GM19324 (cell line): ENCODE data around the gene PDGFRB.

Experiments used
- ATAC-seq: cut with Tn5 transposase; IDR thresholded peaks from one replicate; pipeline ENCODE4 v1.9.1; 2021; ENCODE audit warnings: mild to moderate bottlenecking, moderate library complexity; ENCODE audit not compliant: unreplicated experiment, low FRiP score

PDGFRB gene

DNA sequence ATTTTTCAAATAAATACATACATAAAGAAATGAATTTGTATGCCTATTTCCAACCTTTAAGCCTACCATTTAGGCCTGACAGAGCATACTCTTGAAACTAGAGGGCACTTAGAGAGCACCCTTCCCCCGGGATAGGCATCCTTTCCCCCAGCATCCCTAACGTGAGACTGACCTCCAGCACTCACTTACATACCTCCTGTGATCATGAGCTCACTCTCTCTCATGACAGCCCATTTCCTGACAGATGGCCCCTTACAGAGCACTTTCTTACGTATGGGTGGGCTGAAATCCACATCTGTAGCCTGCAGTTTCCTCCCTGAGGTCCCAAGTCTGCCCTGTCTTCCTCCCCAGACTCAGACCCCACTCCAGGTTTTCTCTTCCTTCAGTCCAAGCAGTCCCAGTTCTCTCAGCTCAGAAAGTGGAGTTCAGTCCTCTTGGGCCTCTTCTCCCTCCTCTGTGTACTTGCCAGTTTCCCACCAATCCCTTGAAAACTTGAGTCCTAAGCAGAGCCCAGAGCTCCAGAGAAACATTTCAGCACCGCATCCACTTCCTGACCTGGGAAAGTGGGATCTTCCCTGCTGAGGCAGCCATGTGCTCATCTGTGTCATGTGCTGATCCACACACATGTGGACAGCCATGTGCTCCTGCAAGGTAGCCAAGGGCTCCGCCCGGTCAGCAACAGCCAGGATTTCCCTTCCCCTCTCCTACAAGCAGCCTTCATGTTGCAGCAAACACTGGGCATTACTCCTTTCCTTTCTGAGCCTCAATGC, 8.8 kb upstream of the PDGFRB start:
- ATAC-seq: no peak

DNA sequence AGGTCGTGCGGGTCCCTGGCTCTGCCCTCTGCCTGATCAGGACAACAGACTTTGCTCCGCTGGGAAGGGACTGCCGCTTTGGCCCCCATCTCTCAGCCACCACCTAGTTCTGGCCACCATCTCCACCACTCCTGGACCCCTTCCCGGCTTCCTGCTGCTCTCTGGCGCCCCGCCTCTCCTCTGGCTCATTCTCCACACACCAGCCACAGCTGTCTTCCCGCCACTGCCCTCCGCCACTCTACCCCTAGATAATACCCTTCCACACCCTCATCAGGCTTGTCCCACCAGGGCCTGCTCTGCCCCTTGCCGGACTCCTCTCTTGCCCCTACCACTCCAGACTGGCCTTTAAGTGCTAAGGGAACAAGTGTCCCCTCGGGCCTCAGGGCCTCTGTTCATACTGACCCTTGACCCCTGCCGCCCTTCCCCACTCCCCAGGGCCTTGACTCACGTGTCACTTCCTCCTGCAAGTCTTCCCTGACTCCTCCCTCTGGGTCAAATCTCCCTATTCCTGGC, 8.0 kb upstream of the PDGFRB start:
- ATAC-seq: no peak

DNA sequence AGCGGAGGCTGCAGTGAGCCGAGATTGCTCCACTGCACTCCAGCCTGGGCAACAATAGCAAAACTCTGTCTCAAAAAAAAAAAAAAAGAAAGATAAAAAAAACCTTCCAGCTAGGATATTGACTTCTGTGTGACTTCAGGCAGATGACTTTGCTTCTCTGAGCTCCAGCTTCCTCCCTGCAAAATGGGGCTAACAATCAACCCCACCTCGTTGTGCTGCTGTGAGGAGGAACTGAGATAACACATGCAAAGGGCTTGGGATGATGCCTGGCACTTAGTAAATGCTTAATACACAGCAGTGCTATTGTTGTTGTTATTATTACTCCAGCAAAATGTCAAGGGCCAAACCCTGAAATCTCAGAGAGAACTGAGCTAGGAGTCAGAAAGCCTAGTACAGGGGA, 7.4 kb upstream of the PDGFRB start:
- no peak for ATAC-seq

DNA sequence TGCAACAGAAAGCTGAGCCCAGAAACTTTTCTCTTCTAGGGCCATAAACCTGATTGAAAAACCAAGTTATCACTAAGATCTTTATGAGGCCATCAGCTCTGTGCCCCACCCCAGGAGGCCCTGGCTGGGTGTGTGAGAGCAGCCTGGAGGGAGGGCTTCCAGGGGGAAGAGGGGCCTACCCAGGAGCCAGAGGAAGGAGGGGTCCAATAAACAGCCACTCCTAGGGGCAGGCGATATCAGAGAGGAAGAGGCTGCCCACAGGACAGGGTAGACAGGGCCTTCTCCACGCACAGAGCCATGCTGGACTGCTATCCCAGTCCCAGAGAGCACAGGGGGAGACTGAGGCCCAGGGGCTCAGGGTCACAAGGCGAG, 6.5 kb upstream of the PDGFRB start:
- ATAC-seq: no peak

DNA sequence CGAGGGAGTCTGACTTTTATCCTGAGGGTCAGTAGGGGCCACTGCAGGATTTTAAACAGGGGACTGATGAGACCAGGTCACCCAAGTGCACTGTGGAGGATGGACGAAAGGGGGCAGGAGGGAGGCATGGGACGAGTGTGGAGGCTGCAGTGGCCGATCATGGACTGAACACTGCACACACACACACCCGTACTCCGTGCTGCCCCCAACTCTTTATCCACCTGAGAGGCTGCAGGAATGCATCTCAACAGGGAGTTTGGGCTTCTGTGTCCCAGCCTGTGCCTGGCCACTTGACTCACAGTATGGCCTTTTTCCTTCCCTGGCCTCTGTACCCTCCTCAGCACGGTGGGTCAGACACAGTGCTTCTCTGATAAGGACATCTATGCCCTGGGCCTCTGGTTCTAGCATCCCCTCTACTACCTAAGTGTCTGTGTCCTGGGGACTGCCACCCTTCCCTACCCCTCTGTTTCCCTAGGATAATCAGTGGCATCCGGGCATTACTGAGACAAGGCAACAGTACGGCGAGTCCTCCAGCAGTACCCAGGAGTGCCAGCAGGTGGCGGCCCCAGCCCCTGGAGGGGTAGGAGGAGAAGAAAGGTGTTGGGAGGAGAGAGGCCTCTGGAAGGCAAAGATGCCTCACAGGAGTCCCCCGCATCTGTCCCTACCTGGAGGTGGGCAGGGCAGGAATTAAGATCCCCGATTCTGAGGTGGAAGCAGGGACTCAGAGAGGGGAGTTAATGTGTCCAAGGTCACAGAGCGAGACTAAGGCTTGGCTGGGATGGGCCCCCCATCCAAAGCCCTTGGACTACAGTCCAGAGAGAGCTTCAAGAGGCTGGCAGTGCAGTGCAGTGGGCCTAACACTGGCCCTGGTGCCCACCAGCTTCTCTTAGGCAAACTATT, 5.8 kb upstream of the PDGFRB start:
- ATAC-seq: peak; percentile 59

DNA sequence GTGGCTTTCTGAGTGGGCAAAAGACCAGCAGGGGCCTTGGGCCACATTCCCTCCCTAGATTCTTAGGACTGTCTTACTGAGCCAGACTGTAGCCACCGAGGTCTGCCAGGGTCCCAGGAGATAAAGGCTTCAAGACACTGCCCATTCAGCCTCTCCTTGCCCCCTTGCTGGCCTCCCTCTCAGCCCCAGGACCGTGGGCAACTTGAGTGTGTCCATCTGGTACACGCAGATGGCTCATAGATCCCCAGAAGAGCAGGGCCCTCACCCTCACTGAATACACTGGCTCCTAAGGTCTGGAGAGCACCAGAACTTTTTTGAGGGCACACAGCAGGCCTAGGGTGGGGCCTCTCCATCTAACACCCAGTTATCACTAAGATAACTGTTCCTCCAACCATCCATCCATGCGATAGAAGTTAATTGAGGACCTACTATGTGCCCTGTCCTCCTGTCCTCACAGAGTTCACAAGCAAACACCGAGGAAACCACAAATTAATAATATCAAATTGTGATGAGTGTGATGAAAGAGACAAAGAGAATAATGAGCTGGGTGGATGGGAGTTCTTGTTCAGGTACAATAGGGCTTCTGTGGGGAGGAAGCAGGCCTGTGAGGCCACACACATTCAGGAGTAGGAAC, 4.9 kb upstream of the PDGFRB start:
- no peak for ATAC-seq

DNA sequence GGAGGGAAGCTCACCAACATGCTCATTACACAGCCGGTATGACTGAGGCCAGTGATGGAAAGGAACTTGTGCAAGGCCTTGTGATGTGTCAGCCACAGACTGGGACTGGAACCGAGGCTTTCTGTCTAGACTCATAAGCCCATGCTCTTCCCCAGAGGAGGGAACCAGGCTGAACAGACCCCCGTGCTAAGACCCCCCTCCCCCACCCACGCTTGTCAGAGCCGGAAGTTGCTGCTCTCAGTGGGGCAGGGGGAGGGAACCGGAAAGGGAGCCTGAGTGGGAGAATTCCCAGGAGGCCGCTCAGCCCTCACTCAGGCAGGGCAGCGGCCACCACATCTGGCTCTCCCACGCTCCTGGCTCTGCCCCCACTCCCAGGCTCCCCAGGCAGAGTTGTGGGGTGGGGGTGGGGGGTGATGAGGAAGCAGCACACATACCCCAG, 4.1 kb upstream of the PDGFRB start:
- no peak for ATAC-seq

DNA sequence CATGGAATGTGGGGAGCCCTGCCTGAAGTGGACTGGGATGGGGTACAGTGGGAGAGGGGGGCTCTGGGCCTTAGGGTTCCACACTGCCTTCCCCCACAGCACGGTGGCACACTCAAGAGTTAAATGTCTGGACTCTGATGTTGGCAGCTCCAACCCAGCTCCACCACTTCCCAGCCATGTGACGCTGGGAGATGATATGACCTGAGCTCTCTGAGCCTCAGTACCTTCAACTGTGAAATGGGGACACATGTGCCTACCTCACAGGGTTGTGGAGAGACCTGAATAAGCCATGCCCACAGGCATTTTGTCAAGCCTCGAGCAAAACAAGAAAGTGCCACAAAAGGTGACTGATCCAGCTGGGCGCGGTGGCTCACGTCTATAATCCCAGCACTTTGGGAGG, 3.4 kb upstream of the PDGFRB start:
- no peak for ATAC-seq

DNA sequence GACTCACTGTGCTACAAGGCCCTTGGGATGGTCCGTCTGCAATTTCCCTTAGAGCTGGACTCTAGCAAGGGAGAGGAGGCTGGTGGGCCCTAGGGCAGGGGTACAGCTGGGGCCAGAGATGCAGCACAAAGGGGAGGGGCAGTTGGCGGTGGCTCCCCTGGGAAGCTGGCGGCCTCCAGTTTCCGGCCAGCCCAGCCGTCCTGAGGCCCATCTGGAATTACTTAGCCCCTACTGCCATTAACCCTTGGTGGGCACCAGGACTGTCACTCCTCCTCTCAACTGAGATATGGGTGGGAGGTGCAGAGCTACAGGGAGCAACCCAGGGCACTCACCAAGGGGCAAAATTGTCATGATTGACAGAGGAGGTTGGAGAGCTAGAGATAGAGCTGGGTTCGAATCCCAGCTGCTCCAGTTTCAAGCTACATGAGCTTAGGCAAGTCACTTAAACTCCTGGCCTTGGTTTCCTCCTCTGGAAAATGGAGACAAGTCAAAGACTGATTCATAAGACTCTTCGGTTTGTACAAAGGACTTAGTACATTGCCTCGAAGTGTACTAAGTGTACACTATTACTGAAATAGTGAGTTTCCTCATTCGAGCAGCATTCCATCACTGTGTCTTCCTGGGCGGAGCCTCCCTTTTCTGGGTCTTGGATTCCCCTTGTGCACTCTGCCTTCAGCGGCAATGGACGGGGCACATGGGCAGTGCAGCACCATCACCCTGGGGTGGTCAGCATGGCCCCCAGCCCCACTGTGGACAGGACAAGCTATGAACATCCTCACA, 2.7 kb upstream of the PDGFRB start:
- ATAC-seq: no peak

DNA sequence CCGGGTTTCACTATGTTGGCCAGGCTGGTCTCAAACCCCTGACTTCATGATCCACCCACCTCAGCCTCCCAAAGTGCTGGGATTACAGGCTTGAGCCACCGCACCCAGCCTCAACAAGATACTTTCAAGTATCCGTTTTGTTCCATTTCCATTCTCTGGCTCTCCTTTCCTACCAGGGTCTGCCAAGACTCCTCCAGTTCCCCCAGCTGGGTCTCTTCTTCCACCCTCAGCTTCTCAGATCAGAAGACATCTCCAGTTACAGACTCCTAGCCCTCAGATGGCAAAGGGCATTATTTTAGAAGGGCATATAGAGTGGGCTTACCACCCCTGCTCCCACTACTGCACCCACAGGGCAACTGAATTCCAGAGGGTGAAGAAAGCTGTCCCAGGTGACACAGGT, 1.5 kb upstream of the PDGFRB start:
- ATAC-seq: no peak

DNA sequence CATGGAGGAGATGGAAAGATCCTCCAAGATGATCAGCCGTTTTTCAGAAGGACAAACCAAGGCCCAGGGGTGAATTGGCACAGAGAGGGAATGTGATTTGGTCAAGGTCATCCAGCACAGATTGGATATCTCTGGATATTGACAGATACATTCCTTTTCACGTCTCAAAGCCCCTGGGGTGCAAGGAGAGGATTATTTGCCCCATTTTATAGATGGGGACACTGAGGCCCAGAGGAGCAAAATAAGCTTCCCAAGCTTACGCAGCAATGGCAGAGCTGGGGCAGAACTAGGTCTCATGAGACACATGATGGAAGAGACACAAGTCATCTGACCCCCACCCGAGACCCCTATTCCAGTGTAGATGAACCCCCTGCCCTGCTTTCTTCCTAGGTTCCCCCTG, 895 bp upstream of the PDGFRB start:
- no peak for ATAC-seq

DNA sequence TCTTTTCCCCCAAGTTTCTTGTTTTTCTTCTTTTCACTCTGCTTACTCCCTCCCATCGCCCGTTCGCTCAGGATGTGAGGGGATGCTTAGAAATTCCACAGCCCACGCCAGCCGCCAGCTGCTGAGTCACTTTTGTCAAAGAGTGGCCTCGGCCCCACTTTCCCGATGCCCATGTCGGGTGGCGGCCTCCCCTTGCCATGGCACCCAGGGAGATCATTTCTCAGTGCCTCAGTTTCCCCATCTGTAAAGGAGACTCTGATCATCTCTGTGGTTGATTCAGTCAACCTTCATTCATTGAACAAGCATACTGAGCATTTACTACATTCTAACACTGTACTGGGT, 353 bp upstream of the PDGFRB start:
- ATAC-seq: no peak

DNA sequence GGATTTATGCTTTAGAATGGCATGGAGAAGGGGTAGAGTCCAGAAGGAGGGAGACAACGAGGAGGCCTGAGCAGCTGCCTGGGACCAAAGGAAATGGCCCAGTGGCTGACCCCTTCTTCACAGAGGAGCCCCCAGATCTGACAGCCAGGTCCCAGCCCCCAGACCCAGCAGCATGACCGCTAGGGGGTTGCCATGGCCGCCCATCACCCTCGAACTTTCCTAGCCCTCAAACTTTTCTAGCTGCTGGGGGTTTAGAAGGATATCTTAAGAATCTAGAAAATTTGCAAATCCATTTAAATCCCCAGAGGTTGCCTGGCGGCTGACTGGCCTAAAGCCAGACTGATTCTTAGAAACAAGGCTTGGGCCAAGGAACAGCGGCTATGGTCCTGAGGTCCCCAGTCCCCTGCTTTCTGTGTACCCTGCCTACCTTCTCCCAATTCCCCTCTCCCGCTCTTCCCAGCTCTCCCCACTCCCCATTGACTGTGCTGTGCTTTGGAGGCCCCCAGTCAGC, 972 bp downstream of the PDGFRB start:
- no peak for ATAC-seq

DNA sequence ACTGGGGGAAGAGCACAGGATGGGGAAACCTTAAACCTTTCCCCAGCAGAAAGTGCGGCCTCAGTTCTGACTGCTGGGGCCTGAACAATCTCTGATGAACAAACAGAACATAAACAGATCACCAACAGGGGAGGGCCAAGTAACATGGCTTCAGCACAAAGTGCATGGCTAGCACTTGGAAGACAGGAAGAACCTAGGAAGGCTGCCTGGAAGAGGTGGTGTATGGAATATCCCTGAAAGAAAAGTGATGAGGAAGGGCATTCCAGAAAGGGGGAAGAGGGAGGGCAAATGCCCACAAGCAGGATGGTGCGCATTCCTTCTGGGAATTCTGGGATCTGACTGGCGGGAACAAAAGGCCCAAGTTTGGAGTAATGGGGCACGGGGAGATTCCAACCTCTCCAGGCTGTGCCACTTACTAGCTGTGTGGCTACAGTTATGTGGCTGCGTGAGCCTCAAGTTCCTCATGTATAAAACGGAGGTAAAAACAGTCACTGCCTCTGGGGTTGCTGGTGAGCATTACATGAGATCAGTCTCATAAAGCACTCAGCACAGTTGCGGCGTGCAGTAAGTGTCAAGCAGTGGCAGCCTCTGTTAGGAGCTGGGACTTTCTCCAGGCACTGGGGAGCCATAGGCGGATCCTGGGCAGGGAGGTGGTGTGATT, 1.6 kb downstream of the PDGFRB start:
- ATAC-seq: no peak

DNA sequence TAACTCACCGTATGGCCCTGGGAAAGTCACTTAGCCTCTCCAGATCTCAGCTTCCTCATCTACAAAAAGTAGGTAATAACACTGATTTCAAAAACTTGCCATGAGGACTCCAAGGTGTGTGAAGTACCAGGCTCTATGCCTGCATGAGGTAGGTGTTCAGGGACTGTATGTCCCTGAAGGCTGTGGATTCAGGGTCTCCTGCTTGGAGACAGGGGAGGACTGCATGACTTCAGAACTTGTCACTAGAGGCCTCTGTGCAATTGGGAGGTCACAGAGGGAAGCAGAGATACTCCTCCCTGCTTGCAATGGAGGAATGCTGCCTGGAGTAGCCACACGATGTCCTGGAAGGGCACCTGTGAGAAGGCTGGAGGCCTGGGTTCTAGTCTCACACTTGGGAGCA, 2.2 kb downstream of the PDGFRB start:
- ATAC-seq: no peak

DNA sequence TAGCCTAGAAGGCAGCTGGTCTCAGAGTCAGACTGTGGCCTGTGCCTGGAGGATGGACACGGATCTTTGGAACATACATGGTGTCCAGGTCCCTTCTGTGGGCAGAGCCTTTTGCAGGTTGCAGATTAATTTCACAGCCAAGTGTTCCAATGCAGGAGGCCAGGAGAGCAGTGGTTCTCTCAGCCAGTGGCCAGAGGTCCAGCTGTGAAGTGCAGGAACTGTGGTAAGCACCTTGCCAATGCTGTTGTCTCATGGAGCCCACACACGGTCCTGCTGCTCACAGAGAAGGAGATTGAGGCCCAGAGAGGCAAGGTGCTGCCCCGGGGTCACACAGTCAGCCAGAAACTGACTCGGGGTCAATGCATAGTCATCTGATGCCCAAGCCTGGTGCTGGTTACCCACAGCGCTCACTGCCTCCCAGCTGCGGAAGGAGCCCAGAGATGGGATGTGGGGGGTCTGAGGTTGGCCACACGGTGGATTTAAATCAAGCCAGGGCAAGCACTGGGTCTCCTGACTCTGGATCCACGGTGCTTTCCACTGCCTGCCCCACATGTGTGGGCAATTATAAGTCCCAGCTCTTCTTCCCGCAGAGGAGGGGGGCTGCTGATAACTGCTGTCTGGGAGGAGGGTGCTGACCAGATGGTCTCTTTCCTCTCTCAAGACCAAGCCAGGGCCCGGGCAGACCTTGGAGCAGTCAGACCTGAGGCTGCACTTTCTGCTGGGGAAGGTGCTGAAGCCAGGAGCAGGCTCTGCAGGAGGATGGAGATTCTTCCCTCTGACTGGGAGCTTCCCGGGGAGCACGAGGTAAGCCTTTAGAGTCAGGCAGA, 2.8 kb downstream of the PDGFRB start:
- no peak for ATAC-seq

DNA sequence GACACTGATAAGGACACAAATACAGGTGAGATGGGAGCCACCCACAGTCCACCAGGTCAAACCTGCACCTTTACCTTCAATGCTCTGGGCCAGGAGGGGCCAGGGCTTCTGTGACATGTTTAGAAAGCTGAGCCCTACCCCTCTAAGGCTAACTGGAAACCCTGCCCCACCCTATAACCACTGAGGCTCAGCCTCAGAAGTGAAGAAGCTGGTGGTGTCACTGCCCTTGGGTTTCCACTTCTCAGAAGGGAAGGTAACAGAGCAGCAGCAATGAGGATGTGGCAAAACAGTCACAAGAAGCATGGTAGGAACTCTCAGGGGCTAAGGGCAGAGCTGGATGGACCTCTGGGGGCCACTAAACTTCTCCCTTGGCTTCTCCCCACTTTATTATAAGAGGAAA, 6.0 kb downstream of the PDGFRB start:
- ATAC-seq: no peak

DNA sequence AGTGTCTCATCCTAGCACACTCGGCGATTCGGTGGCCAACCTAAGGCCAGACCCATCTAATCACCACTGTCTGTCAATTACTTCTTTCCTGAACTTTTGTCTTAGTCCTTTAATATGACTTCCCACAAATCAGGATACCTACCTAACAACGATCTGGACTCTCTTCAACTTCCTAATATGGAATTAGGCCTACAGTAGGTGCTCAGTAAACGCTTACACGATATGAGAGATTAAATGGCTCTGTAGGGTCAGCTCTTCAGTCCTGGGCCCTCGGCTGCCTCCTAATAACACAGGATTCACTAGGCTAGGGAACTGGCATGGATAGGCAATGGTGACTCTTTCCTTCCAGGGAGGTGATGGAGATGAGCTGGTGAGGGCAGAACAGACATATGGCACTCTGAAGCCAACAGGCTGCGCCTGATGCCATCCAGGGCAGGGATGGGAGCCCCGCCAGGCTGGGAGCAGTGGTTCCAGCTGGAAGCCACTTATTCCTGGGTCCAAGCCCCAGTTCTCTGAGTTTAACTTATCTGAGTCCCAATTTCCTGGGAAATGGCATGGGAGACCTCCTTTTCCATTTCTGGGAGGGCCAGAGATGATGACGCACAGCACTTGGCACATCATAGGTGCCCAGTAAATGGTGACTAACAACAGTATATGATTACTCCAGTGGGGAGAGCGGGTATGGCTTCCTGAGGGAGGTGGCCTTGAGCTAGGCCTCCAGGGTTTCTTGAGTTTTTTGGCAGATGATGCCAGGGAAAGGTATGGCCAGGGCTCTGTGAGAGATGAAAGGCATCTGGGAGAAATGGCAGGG, 7.3 kb downstream of the PDGFRB start:
- ATAC-seq: no peak
